Upper lobe of left lung (tissue), 6 donors: ENCODE results near the gene PAFAH1B1. TPM values are rescaled to one million over a fixed set of nuclear protein-coding genes. Genes with fewer than 3 reads are reported as not detected.
A peak's percentile ranks its signal among the peaks of the same experiment; 100 is the strongest.

Experiments used
- ATAC-seq, 2 donors: fragments of 200-7000 bp; cut with Tn5 transposase; one replicate each; pipeline ENCODE4 v1.9.1; 2022; ENCODE audit warnings: mild to moderate bottlenecking in 2 of 2, moderate library complexity in 2 of 2; ENCODE audit not compliant: low FRiP score in 2 of 2
- DNase-seq, 2 donors: peaks; one replicate each; pipeline ENCODE4 v3.0.0-alpha.2; 2019 to 2020
- H3K27ac ChIP-seq, 4 donors: fragments of 200-600 bp; sonication (generic); one replicate each; pipeline ENCODE4 v1.5.1; 2016 to 2019
- H3K27me3 ChIP-seq, 4 donors: fragments of 200-600 bp; sonication (generic); one replicate each; pipeline ENCODE4 v1.5.1; 2017 to 2019
- H3K36me3 ChIP-seq, 4 donors: fragments of 200-600 bp; sonication (generic); one replicate each; pipeline ENCODE4 v1.5.1; 2016 to 2019
- H3K4me1 ChIP-seq, 4 donors: fragments of 200-600 bp; sonication (generic); one replicate each; pipeline ENCODE4 v1.5.1; 2018 to 2019
- H3K4me3 ChIP-seq, 4 donors: fragments of 200-600 bp; sonication (generic); one replicate each; pipeline ENCODE4 v1.5.1; 2017 to 2019; ENCODE audit warnings: mild to moderate bottlenecking in 2 of 4, moderate library complexity in 1 of 4
- H3K9me3 ChIP-seq, 4 donors: fragments of 200-600 bp; sonication (generic); one replicate each; pipeline ENCODE4 v1.5.1; 2018 to 2019
- CTCF ChIP-seq, 6 experiments: fragments of 450-650 bp in 4 of 6; fragments of 200-600 bp in 2 of 6; sonication (generic) in 2 of 6; IDR thresholded peaks; one replicate each; pipeline ENCODE4 v1.5.1; 2016 to 2019; ENCODE audit warnings: antibody characterized with exemption in 6 of 6
- EP300 ChIP-seq, 4 donors: sonication (generic); formaldehyde crosslinking; IDR thresholded peaks; one replicate each; pipeline ENCODE4 v1.5.1; 2017; ENCODE audit warnings: antibody characterized with exemption in 4 of 4, control low read depth in 2 of 4
- POLR2A ChIP-seq, 4 donors: fragments of 450-650 bp; IDR thresholded peaks; one replicate each; pipeline ENCODE4 v1.5.1; 2016 to 2017; ENCODE audit warnings: antibody characterized with exemption in 4 of 4, mild to moderate bottlenecking in 2 of 4
- POLR2AphosphoS5 ChIP-seq, 2 donors: sonication (generic); formaldehyde crosslinking; IDR thresholded peaks; one replicate each; pipeline ENCODE4 v1.5.1; 2017; ENCODE audit warnings: antibody characterized with exemption in 2 of 2
- WGBS, 2 donors: methylation state at CpG; one replicate each; pipeline ENCODE4 v1.1.5; 2017 to 2018; 5-methylcytosine and 5-hydroxymethylcytosine counted together
- total RNA-seq, 6 donors: library from RNA; depleted of rRNA in 4 of 6; stranded (reverse); fragments of >200 nt in 4 of 6; gene quantifications; one replicate each; pipeline versions ENCODE4 v1.1.0 to v1.2.1, GENCODE V29; 2016 to 2021
- donor health status: DM: no; HTN: no; CAD: no; lungs with moderate emphysema.
- donor health status: DM: no; HTN: yes; CAD: no; lungs with severe emphysema.

The PAFAH1B1 gene
- total RNA-seq, 6 donors from 2014 or later, result 81.7 to 258 (median 114) TPM

- no peak overlapping the region for H3K27ac ChIP-seq
- ATAC-seq, result no peak
- no peaks in the 10 kb centered on the region for H3K36me3 ChIP-seq
- DNase-seq, result no peak
- H3K4me3 ChIP-seq, result no peak overlapping the region
- TF ChIP-seq EP300 (IDR thresholded peaks at IDR 0.05), result no peak
- TF ChIP-seq CTCF (IDR thresholded peaks at IDR 0.05), result no peak
- no peak for TF ChIP-seq POLR2A (IDR thresholded peaks at IDR 0.05)
- TF ChIP-seq POLR2AphosphoS5 (IDR thresholded peaks at IDR 0.05), result no peak
- H3K4me1 ChIP-seq, result peaks cover 8 to 16% (median 10%) of the 10 kb centered on the region in 4 donors
- 55 to 80% methylated on average over 4 of the region's 4 CpGs for WGBS, 2 donors
- no peaks in the 10 kb centered on the region for H3K9me3 ChIP-seq
- H3K27me3 ChIP-seq, result peaks cover 0 to 9% (median 4%) of the 10 kb centered on the region in 4 donors
Measured at GRCh38 chr17:2719861-2720260, 126.4 kb downstream of the PAFAH1B1 start.

- H3K36me3 ChIP-seq, result no peaks in the 10 kb centered on the region
- H3K9me3 ChIP-seq, result no peaks in the 10 kb centered on the region
- peaks cover 9 to 21% (median 11%) of the 10 kb centered on the region in 4 donors for H3K4me1 ChIP-seq
- no peak overlapping the region for H3K4me3 ChIP-seq
- TF ChIP-seq POLR2A (IDR thresholded peaks at IDR 0.05), result no peak
- no peak for TF ChIP-seq CTCF (IDR thresholded peaks at IDR 0.05)
- TF ChIP-seq POLR2AphosphoS5 (IDR thresholded peaks at IDR 0.05), result no peak
- TF ChIP-seq EP300 (IDR thresholded peaks at IDR 0.05), result no peak
- H3K27ac ChIP-seq, result no peak overlapping the region
- WGBS, 2 donors, result 61 to 75% methylated on average over 4 of the region's 4 CpGs
- ATAC-seq (no peak), DNase-seq (no peak)
- H3K27me3 ChIP-seq, result peaks cover 0 to 13% (median 4%) of the 10 kb centered on the region in 4 donors
Measured at GRCh38 chr17:2721603-2722002, 128.1 kb downstream of the PAFAH1B1 start.

- Histone ChIP-seq H3K9me3 (no peaks in the 10 kb centered on the region), H3K27ac (no peak overlapping the region), H3K27me3 (peaks cover 0 to 15% (median 4%) of the 10 kb centered on the region in 4 donors), H3K36me3 (no peaks in the 10 kb centered on the region), H3K4me1 (peaks cover 9 to 21% (median 11%) of the 10 kb centered on the region in 4 donors), H3K4me3 (no peak overlapping the region)
- DNase-seq, result no peak
- 67 to 74% methylated on average over 6 to 10 of the region's 10 CpGs for WGBS, 2 donors
- TF ChIP-seq CTCF (IDR thresholded peaks at IDR 0.05) (no peak), POLR2A (IDR thresholded peaks at IDR 0.05) (no peak), POLR2AphosphoS5 (IDR thresholded peaks at IDR 0.05) (no peak), EP300 (IDR thresholded peaks at IDR 0.05) (no peak)
- ATAC-seq, result no peak
Measured at GRCh38 chr17:2722611-2723010, 129.2 kb downstream of the PAFAH1B1 start.

GRCh38 chr17:2723505-2723996 is 130.1 kb downstream of the PAFAH1B1 start:
- peak in 1 of 2 donors; percentile 10 for ATAC-seq
- H3K27me3 ChIP-seq, result peaks cover 0 to 15% (median 4%) of the 10 kb centered on the region in 4 donors
- DNase-seq, result no peak
- H3K4me1 ChIP-seq, result peaks cover 9 to 21% (median 11%) of the 10 kb centered on the region in 4 donors
- TF ChIP-seq POLR2AphosphoS5 (IDR thresholded peaks at IDR 0.05), result no peak
- TF ChIP-seq POLR2A (IDR thresholded peaks at IDR 0.05), result no peak
- WGBS, 2 donors, result 32 to 83% methylated on average over 1 to 17 of the region's 18 CpGs
- peak overlapping the region; percentile 48 to 86 (median 75) for H3K27ac ChIP-seq
- no peaks in the 10 kb centered on the region for H3K9me3 ChIP-seq
- H3K4me3 ChIP-seq, result peak overlapping the region; percentile 32 to 53 (median 47)
- H3K36me3 ChIP-seq, result no peaks in the 10 kb centered on the region

GRCh38 chr17:2723997-2724783 is 130.7 kb downstream of the PAFAH1B1 start:
- peaks cover 0 to 15% (median 4%) of the 10 kb centered on the region in 4 donors for H3K27me3 ChIP-seq
- H3K36me3 ChIP-seq, result no peaks in the 10 kb centered on the region
- H3K9me3 ChIP-seq, result no peaks in the 10 kb centered on the region
- ATAC-seq (peak in 1 of 2 donors; percentile 43), DNase-seq (peak in 1 of 2 donors; percentile 86)
- TF ChIP-seq CTCF (IDR thresholded peaks at IDR 0.05), result no peak
- TF ChIP-seq POLR2A (IDR thresholded peaks at IDR 0.05), result no peak
- no peak for TF ChIP-seq EP300 (IDR thresholded peaks at IDR 0.05)
- no peak for TF ChIP-seq POLR2AphosphoS5 (IDR thresholded peaks at IDR 0.05)
- H3K4me3 ChIP-seq, result peak overlapping the region; percentile 32 to 53 (median 47)
- WGBS, 2 donors, result 2% methylated on average over 26 of the region's 98 CpGs; no CpG with 5 or more reads in 1 of the 2 donors
- H3K4me1 ChIP-seq, result peaks cover 9 to 21% (median 11%) of the 10 kb centered on the region in 4 donors
- H3K27ac ChIP-seq, result peak overlapping the region; percentile 48 to 86 (median 75)
